ENCODE results near the gene PLA2G4E. TPM values are rescaled to one million over a fixed set of nuclear protein-coding genes. Genes with fewer than 3 reads are reported as not detected.

PLA2G4E gene
- total RNA-seq, 1 experiment from 2014 or later: not detected

DNA sequence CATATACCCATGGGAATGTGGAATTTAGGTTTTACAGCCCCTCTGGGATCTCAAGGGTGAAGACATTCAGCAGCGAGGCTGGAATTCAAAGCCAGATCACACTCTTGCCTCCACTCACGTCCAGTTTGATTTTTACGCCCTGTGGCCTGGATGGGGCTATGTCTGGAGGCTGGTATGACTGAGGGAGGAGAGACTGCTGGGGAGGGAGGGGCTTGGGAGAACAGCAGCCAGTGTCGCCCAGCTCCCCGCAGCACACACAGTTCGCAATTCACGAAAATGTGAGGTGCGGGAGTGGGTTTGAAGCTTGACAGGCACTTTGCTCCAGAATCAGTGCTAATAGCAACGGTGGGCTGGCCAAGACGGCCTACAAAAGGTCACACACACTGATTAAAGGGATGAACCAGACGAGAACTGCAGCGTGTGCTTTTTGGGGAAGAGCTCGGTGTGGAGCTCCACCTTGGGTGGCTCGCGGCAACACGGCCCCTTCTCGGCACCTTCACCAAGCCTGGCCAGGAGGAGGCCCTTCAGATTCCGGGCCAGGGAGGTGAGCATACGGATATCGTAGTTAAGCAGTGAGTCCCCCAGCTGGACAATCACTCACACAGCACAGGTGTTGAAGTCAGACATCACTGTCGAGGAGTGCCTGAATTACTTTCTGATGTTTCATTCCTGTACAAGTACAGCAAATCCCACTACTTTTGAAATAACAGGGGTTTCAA, 64.9 kb downstream of the PLA2G4E start:
- peak; percentile 23 for DNase-seq (ENCODE audit: low read depth)

DNA sequence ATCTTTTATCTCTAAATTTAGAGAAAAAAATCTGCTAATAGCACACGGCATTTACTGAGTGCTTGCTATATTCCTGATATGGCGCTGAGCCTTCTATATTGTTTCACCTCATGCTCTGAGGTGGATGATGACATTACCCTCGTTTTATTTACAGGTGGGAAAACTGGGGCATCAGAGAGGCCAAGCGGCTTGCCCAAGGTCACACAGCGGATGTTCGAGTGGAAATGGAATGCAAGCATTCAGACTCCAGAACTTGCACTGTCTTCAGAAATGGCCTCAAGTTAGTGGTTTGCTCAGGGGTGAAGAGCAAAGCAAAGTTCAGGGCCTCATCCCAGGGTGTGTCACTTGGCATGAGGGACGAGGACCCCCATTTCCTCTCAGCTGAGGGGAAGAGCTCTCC, 65.7 kb downstream of the PLA2G4E start:
- DNase-seq (ENCODE audit: low read depth): no peak

DNA sequence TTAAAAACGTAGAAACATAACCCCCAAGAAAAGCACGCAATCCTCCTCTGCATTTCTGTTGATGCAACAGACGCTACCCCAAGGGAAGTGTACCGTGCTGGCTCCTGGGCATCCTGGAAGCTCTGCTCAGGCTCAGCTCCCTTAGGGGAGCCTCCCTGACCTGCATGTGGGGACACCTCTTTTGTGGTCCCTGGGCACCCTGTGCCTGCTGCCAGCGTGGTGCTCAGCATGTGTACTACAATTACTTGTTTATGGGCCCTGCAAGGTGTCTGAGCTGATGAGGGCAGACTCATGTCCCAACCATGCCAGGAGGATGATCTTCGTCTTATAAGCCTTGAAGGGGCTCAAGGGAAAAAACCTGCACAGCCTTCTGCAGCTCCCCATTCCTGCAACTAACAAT, 66.8 kb downstream of the PLA2G4E start:
- DNase-seq (ENCODE audit: low read depth): no peak

DNA sequence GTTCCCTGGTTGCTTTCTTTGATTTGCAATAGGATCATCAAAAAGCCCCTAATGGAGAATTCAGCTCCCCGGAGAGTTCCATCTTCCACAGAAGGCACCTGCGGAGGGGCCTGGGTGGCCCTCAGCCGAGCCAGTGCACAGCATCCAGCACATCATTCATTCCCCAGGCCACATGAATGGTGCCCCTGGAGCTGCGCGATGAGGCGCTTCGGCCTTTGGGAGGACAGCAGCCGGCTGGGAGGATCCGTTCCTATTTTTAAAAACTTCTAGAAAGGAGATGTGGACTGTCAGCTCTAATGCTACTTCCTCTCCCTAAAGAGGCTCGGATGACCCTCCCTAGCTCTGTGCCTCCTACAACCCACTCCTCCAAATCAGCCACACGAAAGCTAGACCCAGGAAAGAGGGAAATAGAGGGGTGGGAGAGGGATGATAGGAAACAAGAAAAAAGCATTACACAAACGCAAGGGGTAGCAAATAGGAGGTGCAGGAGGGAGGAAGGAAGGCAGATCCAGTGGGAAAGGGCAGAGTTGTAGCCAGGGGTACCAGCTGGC, 68.8 kb downstream of the PLA2G4E start:
- no peak for DNase-seq (ENCODE audit: low read depth)

DNA sequence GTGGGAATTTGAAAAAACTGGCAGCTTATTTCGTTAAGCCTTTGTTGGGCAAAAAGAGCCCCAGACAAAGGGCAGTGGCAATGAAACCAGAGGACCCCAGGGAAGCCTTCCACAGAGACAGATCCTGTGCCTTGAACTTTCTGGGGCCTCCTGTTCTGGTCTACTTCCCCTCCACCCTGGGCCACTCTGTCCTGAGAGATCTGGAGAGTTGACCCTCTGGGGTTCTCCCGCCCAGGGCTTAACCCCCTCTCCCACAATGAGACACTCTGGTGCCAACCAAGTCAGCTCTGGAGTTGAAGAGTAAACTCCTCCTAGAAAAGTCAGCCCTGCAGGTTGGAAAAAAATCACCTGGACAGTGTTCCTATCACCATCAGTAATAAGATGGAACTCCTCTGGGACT, 69.3 kb downstream of the PLA2G4E start:
- DNase-seq (ENCODE audit: low read depth): no peak

DNA sequence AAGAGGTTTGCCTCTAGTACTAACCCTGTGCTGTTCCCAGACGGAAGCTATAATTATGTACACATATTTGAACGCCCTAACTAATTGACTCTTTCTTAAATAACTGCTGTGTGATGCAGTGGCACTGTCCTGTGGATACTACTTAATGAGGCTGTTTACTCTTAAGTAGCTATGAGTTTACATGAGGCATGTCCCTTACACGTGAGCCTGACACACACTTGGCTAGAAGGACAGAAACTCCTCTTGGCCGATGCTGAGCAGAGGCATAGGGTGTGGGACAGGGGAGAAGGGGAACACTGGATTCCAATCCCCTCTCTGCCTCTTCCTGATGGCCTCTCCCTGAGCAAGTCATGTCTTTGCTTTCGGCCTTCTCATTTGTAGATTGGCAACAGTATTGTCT, 70.4 kb downstream of the PLA2G4E start:
- no peak for DNase-seq (ENCODE audit: low read depth)

DNA sequence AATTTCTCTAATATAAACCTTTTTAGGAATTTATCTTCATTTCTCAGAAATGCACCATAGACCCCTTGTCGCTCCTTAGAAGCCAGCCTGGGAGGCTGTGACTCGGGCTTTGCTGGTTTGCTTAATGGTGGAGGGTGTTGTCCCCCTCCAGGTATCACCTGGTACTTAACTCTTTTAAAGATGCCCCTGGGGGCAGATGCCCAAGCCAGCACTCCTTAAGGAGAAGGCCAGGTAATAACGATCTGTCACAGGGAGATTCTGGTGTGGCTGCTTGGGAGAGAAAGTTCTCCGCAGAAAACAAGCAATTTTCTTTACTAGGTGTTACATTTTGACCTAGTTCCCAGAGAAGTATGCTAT, 70.7 kb downstream of the PLA2G4E start:
- DNase-seq (ENCODE audit: low read depth): no peak

DNA sequence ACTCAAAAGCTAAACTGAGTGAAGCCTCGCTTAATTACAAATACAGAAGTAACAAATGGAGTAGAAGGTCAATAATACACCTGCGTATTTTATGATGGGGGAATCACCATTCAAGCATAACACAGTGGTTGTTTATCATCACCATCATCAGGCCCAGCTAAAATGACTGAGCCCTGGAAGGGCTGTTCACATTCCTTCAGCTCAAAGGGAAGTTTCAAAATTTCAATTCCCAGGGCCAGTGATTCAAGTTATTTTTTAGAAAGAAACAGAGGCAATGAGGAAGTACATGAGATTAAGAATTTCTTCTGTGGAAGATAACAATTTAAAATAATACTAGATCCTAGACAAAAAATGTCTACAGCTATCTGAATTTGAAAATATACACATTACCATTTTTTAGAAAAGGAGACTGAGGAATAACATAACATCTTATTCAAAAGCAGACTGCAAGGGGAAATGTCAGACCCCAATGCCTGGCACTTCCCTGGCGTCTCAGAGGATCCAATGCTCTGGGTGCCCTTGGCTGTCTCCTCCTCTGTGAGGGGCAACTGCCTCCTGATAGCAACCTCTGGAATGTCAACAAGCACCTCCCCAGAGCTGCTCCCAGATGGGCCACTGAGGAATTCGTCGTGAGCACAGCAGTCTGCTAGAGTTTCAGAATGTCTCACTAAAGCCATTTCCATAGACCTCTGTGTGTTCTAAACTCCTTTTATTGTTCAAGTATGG, 71.3 kb downstream of the PLA2G4E start:
- DNase-seq (ENCODE audit: low read depth): no peak

DNA sequence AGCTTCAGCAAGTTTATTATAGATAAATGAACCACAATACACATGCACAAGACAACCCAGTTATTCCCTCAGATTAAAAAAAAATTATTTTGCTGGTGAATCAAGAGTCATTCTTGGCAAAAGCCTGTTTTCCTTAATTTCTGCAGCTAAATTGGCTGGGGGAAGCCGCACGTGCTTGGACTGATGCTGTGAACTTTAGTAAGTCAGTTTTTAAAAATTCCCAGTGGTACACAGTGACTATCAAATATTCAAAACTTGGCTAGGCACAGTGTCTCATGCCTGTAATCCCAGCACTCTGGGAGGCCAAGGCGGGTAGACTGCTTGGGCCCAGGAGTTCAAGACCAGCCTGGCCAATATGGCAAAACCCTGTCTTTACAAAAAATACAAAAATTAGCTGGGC, 72.4 kb downstream of the PLA2G4E start:
- DNase-seq (ENCODE audit: low read depth): no peak

DNA sequence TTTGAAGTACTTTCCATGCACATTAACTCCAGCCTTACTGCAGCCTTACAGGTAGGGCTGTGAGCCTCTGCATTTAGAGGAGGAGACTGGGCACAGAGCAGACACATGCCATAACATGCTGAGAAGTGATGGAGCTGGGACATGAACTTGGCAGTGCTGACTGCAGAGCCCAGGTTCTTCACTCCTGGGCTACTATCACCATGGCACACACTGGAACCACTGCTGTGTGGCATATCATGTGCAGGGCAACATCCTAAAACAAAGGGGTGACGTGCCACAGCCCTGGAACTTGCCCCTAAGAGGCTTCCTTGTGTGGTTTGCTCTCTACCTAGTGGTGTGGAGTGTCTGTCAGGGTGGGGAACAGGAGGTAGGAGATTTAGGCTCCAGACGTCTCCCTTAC, 73.9 kb downstream of the PLA2G4E start:
- DNase-seq (ENCODE audit: low read depth): no peak

DNA sequence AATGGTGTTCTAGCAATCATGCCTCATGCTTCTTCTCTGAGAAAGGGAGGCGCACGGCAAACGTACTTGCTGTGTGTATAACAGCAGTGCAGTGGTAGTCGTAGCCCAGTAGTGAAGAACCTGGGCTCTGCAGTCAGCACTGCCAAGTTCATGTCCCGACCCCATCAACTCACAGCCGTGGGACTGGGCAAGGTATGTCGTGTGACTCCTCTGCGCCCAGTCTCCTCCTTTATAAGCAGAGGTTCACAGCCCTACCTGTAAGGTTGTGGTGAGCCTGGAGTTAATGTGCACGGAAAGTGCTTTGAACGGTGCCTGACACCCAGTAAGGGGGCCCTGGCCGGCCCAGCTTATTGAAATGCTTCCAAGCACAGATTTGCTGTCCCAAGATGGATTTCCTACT, 75.1 kb downstream of the PLA2G4E start:
- DNase-seq (ENCODE audit: low read depth): no peak

DNA sequence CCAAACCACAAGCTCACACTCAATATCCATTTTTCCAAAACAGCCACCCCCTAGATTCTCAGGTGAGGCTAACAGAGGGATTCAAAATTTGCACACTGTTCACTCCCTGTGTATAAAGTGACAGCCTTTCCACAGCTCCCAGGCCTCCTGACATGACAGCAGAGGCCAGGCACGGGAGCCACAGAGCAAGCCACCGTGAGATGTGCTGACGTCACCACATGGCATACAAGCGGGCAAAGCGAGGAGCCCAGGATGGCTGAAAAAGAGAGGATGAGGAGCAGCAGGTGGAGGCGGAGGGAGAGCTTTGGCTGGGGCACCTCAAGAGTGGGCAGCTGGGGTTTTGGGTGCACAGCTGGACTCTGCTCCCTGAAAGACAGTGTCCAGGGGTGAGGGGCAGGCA, 75.6 kb downstream of the PLA2G4E start:
- no peak for DNase-seq (ENCODE audit: low read depth)

DNA sequence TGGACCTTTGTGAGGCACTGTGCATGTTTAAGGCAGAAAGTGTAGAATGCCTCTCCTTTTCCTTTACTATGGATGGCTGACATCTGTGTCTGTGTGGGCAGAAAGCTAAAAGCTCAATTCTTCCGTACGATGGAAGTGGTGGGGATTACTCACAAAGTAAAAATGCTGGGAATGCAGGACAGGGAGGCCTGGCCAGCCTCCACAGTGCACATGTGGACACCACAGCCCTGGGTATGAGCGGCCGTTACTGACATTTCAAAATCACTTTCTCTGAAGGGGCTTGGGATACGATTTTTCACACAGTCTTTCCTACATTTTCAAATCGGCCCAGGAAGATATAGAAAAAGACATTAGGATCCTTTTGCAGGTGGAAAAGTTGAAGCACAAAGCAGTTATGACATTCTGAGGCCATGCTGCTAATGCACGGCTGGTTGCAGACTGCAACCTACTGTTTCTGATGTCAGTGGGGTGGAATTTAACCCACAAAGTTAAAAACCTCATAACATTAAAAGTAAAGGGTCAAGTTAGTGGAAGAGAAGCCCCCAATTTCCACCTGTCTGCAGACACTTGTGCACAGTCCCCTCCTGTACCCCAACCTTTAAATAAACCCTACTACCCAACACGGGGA, 76.4 kb downstream of the PLA2G4E start:
- DNase-seq (ENCODE audit: low read depth): peak; percentile 95

DNA sequence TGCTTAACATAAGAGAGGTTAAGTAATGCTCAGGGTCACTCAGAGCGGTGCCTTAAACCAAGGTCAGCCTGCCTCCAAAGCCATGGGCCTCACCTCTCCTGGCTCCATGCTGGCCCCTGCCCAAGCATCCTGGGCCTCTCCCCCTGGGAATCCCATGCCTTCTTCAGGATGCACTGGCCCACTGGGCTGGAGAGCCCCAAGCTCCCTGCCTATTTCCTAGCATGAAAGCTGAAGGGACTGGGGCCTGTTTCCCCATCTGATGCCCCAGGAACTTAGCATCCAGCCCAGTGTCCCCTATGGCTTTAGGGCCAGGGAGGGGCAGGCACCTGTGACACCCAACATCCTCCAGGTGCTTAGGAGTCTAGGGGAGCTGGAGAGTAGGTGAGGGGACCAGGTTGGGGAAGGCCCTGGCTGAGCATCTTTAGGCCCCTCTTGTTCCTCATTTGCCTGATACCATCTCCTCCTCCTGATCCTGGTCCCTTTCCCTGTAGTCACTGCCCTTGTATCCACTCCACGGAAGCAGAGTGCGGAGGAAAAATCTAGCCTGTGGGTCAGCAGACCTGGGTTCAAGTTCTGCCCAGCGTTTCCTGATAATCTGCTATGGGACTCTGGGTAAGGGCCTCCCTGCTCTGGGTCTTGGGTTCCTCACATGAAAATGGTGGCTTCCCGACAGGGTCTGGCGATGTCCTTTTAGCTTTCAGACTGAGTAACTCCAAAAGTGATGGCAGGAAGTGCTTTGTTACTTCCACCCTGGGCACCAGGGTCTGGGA, 77.1 kb downstream of the PLA2G4E start:
- no peak for DNase-seq (ENCODE audit: low read depth)

DNA sequence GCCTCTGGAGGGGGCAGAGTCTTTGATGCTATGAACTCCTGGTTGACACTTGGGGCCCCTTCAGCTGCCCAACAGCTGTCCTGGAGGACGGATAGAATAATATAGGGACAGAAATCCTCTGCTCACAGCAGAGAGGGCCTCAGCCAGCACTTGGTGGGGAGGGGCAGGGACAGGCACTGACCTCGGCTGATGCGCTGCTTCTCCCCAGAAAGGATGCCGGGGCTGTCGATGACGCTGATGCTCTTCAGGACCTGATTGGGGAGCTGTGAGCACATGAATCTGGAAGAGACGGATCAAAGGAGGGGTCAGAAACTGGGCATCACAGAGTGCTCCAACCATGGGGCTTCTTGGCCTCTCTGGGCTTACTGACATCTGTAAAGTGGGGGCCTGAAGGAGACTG, 78.0 kb downstream of the PLA2G4E start:
- DNase-seq (ENCODE audit: low read depth): no peak

DNA sequence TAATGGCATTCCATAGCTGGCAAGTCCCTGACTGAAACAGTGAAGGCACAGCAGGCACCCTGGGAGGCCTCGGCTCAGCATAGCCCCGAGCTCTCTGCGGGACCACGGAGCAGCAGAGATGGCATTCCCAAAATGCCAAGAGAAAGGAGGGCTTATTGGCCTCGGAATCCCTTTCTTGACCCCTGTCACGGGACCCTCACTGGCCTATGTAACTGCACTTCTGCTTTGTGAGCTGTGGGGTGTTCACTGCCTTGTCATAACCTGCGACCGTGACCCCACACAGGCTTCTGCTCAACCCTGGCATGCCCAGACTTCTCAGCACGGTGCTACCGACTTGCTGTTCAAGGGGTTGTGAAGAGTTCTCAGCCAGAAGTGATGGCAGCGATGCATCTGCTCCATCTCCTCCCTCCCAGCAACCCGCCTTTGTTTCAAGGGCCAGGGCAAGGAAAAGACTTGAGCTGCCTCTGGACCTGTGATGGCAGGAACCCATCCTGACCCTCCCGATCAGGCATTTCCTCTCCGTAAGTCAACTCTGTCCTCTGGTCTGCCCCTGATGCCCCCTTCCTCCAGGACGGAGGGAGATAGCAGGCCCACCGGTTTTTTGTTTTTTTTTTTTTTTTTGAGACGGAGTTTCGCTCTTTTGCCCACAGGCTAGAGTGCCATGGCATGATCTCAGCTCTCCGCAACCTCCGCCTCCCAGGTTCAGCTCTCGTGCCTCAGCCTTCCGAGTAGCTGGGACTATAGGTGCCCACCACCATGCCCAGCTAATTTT, 79.0 kb downstream of the PLA2G4E start:
- DNase-seq (ENCODE audit: low read depth): no peak

DNA sequence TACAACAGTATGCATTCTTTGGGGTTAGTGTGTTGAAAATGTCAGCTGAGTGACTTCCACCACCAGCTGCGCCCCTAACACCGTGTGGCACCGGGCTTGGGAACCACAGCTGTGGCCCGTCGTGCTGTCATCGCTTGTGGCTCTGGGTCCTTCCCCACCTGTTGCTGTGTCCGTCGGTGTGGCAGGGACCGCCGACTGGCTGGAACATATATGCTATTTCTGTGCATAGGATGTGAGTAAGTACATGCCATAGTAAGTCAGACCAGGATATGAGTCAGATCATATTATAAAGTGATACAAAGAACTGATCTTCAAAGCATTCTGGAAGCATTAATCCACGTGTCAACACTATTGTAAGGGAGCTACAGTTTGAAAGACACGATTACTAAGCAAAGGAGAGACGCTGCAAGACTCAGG, 80.4 kb downstream of the PLA2G4E start:
- DNase-seq (ENCODE audit: low read depth): peak; percentile 91

DNA sequence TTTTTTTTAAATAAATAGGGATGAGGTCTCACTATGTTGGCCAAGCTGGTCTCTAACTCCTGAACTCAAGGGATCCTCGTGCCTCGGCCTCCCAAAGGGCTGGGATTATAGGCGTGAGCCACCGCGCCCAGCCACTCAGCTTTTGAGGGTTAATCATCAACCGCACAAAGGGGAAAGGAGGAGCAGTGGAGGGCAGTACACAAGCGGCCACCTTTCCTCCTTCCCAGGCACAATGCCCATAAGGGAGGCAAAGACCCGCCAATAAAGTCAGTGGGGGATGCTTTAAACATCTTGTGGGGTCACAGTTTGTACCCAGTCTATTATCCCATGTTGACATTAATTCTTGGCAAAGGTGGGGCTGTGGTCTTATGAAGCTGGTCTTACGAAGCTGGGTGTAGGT, 80.9 kb downstream of the PLA2G4E start:
- no peak for DNase-seq (ENCODE audit: low read depth)

DNA sequence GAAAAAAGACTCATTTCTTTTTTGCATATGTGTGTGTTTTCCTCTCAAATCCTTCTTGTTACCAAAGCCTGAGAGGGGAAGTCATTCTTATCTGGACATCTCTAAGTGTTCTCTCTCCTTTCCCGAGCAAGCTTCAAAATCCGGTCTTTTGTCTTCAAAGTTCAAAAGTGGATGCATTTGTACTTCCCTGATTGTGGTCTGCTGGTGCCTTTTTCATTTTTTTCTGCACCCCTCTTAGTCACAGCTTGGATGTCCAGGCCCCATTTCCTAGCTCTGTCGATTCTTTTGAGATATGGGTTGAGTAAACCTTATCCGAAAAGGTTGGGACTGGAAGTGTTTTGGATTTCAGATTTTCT, 83.3 kb downstream of the PLA2G4E start:
- no peak for DNase-seq (ENCODE audit: low read depth)

DNA sequence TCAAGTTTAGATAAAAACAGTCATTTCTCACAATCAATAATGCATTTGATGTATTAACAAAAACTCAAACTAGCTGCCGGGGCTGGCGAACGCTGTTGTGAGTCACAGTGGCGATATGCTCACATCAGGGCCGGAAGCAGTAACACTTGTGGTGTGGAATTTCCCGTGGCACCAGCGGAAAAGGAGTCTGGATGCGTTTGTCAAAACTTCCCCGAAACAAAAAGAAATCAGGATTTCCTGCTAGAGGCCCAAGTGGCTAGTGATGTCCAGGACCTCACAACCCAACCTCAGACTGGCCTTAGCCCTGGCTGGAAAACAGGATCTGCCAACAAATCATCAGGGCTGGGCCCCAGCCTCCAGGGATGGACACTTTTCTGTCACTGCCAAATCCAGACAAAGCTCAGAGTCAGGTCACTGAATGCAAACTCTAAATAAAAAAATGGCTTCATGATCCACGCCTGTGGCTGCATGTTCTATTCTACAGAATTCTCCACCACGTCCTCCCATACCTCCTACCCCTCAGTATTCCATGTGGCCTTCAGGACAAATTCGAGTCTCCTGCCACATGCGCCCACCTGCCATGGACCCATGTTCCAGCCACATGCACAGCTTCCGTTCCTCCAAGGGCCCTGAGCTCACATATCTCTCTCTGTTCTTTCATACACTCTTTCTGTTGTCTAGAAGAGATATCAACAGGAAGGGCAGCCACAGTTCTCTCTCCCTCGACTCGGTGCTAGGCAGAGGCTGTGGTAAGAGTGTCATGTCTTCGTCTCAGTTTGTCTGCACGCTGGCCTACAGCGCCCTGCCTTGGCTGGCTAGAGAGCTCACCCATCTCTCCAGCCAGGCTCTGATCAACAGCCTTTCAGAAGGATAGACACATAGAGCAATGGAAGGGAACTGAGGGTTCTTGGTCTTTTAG, 83.9 kb downstream of the PLA2G4E start:
- DNase-seq (ENCODE audit: low read depth): no peak
